Camera-type eye (tissue), 1 donor: ENCODE measurements around the gene CREBRF. TPM values are rescaled to one million over a fixed set of nuclear protein-coding genes. Genes with fewer than 3 reads are reported as not detected.

Experiments
- total RNA-seq: library from RNA; depleted of rRNA; stranded (reverse); fragments of >200 nt; gene quantifications from one replicate; pipeline ENCODE4 v1.2.3, GENCODE V29; 2014

Gene CREBRF
- total RNA-seq, result 47.3 TPM

DNA sequence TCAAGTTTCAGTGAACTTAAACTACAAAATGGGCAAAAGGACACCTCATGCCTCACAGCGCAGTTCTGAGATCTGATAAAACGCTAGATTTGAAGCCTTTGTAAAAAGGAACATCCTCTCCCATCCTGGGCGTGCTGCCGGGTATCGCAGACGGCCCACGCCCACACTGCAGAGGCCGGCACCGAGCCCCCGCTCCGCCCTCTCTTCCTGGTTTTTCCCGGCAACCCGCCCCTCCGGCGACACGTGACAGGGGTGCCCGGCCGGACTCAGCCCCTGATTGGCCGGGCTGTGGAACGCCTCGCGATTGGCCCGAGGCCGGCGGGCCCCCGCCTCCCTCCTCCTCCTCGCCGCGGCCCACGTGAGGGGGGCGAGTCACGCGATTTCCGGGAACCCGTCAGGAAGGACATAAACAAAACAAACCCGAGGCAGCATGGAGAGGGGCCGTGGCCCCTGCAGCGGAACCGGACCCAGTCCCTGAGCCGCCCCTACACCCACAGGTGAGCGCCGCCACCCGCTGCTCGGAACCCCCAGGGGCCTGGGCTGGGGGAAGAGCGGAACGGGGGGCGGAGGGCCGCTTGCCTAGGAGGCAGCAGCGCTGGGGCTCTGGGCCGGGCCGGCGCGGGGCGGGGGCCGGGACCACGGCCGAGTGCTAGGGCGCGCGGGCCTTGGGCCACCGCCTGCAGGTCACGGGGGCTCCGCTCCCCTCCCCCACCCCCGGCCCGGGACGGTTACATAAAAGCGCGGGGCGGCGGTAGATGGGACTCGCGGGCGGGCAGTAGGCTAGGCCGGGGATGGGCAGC lies at the start of gene CREBRF:
TSS of gene CREBRF (plus strand) at position 370 of the 800 bp plus-strand sequence. CDS start 24,424 bp downstream, outside the sequence.

GRCh38 chr5:173144200-173145176 lies 88.3 kb downstream of the CREBRF start, which contains the start of gene BNIP1:
BNIP1 (plus strand) TSS chr5:173144531; CDS start chr5:173144546, 15 bp downstream.

Other genes starting within 250 kb of the CREBRF start
- gene ERGIC1, start 222.1 kb upstream of the CREBRF start, total RNA-seq, result 64.9 TPM
- gene RPL26L1, start 96.9 kb upstream of the CREBRF start, total RNA-seq, result 19.4 TPM
- 66.2 TPM for gene ATP6V0E1, start 72.6 kb upstream of the CREBRF start, total RNA-seq
- 15.6 TPM for gene BNIP1, start 88.2 kb downstream of the CREBRF start, total RNA-seq
- not detected for gene NKX2-5, start 178.9 kb downstream of the CREBRF start, total RNA-seq